H7 (cell line): ENCODE data around the gene ANKLE1. TPM values are rescaled to one million over a fixed set of nuclear protein-coding genes. Genes with fewer than 3 reads are reported as not detected.
A peak's percentile ranks its signal among the peaks of the same experiment; 100 is the strongest.

Experiments
- DNase-seq: peaks from one replicate; pipeline ENCODE4 v3.0.0; 2012
- H3K27me3 ChIP-seq: 2 replicates; pipeline ENCODE4 v1.6.0; 2011; ENCODE audit warnings: mild to moderate bottlenecking, low read length; ENCODE audit not compliant: control insufficient read depth, insufficient read depth
- H3K36me3 ChIP-seq: replicated peaks from 2 replicates; pipeline ENCODE4 v1.5.1; 2011; ENCODE audit warnings: low read length; ENCODE audit not compliant: control insufficient read depth, insufficient read depth
- H3K4me3 ChIP-seq: 2 replicates; pipeline ENCODE4 v1.5.1; 2011; ENCODE audit warnings: low read depth, mild to moderate bottlenecking, control low read depth, low read length, moderate library complexity; ENCODE audit not compliant: insufficient read depth
- total RNA-seq: library from RNA; depleted of rRNA; stranded (reverse); fragments of >200 nt; shearing (Covaris generic); gene quantifications from 2 replicates; pipeline ENCODE4 v1.2.3, GENCODE V29; 2014; rRNA removed

The ANKLE1 gene
- total RNA-seq, 1 experiment from 2014 or later, result 18.0 TPM

DNA sequence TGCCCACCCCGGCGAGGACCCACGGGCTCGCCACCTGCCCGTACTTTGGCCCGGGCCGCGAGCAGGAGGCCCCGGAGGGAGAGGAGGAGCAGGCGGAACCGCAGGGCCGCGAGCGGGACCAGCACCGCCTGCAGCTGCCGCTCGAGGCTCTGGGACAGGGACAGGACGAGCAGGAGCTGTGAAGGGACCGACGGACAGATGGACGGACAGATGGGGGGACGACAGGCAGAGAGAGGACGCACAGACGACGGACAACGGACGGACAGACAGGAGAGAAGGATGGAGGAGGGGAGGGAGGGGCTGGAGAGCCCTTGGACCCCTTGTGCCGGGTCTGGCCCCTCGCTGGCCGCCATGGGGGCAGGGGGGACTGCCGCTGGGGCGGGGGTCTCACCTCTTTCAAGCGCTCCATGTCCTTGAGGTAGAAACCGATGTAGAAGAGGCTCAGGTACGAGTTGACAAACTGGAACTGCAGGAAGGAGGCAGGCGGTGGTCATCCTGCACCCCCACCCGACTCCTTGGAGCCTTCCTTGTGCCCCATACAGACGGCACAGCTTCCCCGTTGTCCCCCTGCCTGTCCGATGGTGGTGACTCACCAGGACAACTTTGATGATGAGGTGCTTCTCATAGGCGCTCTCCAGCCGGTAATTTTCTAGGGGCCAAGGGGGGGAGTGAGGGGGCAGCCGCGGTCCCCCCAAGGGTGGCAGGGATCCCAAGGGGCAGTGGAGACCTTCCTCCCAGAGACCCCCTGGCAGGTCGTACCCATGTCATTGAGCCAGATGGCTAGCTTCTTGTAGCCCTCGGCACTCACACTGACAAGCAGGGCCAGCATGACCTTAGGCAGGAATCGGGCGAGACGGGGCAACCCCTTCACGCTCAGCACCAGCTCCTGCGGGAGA, 47.9 kb downstream of the ANKLE1 start:
- no peak overlapping the region for H3K4me3 ChIP-seq

GRCh38 chr19:17330262-17331044, 48.8 kb downstream of the ANKLE1 start:
- H3K27me3 ChIP-seq, result peaks cover 13% of the 10 kb centered on the region
- H3K4me3 ChIP-seq, result no peak overlapping the region
- DNase-seq, result no peak
- H3K36me3 ChIP-seq, result no peaks in the 10 kb centered on the region; the same call in 1 of the 2 replicates

More for the DNA sequence above, 47.9 kb downstream of the ANKLE1 start:
- Histone ChIP-seq H3K36me3 (no peaks in the 10 kb centered on the region; the same call in 1 of the 2 replicates), H3K27me3 (peaks cover 13% of the 10 kb centered on the region)
- DNase-seq, result no peak

DNA sequence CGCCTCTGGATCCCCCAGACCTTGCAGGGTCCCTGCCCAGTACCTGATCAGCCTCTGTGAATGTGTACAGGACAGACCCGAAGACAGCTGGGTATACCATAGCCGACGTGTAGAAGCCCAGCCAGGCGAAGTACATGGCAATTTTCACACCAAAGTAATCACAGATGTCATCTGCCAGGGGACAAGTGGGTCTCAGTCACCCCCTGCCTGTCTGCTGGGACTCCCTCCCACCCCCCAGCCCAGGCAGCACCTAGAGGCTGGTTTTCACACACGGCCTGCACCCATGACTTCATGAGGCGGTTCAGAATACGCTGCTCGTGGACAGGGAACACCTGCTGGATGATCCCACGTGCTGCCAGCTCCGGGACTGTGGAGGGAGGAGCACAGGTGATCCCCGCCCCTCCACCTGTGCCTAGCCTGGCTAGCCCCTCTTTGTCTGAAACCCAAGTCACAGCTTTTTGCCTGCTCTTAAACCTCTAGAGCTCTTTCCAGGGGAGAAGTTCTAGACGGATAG, 49.4 kb downstream of the ANKLE1 start:
- no peak for DNase-seq
- Histone ChIP-seq H3K4me3 (no peak overlapping the region), H3K36me3 (no peaks in the 10 kb centered on the region; the same call in 1 of the 2 replicates), H3K27me3 (peaks cover 13% of the 10 kb centered on the region)

- Histone ChIP-seq H3K36me3 (no peaks in the 10 kb centered on the region), H3K4me3 (no peak overlapping the region), H3K27me3 (peaks cover 13% of the 10 kb centered on the region)
- DNase-seq, result no peak
These were observed 50.6 kb downstream of the ANKLE1 start for GRCh38 chr19:17332360-17332676.

DNA sequence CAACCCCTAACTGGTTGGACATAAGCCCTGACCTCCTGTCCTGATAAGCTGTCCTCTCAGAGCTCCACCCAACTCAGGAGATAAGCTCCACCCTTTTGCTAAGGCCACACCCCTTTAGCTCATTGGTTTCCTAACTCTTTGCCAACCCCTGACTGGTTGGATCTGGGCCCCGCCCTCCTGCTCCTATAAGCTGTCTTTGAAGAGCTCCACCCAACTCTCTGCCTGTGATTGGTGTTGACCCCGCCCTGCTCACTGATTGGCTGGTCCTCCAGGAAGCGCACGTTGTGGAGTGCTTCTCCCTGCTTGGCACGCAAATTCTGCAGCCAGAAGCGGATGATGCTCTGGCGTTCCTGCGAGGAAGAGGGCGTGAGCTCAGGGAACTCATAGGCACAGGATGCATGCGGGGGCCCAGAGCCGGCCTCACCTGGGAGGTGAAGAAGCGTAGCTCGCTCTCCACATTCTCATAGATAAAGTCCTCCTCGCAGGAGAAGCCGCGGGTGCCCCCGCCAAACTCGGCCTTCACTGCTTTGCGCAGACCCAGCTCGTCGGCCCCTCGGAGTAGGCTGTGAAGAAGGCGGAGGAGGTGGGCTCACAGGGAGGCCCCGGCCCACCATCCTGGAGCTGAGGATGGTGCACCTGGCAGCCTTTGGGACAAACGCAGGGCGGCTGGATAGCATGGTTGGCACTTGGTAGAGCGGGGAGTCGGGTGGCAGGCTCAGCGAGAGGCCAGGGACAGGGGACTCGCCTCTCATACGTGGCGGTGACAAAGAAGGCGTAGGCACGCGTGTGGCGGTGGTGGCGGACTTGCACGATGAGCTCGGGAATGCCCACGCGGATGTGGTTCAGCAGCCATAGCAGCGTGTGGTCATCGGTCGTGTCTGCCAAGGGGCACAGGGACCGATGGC, 51.2 kb downstream of the ANKLE1 start:
- DNase-seq, result peak; percentile 92
- Histone ChIP-seq H3K27me3 (peaks cover 13% of the 10 kb centered on the region), H3K4me3 (no peak overlapping the region), H3K36me3 (no peaks in the 10 kb centered on the region)

- DNase-seq, result peak; percentile 89
- Histone ChIP-seq H3K27me3 (peaks cover 12% of the 10 kb centered on the region), H3K4me3 (peak overlapping the region; percentile 80), H3K36me3 (no peaks in the 10 kb centered on the region; the same call in 1 of the 2 replicates)
These were observed 52.1 kb downstream of the ANKLE1 start for GRCh38 chr19:17333611-17334413.

DNA sequence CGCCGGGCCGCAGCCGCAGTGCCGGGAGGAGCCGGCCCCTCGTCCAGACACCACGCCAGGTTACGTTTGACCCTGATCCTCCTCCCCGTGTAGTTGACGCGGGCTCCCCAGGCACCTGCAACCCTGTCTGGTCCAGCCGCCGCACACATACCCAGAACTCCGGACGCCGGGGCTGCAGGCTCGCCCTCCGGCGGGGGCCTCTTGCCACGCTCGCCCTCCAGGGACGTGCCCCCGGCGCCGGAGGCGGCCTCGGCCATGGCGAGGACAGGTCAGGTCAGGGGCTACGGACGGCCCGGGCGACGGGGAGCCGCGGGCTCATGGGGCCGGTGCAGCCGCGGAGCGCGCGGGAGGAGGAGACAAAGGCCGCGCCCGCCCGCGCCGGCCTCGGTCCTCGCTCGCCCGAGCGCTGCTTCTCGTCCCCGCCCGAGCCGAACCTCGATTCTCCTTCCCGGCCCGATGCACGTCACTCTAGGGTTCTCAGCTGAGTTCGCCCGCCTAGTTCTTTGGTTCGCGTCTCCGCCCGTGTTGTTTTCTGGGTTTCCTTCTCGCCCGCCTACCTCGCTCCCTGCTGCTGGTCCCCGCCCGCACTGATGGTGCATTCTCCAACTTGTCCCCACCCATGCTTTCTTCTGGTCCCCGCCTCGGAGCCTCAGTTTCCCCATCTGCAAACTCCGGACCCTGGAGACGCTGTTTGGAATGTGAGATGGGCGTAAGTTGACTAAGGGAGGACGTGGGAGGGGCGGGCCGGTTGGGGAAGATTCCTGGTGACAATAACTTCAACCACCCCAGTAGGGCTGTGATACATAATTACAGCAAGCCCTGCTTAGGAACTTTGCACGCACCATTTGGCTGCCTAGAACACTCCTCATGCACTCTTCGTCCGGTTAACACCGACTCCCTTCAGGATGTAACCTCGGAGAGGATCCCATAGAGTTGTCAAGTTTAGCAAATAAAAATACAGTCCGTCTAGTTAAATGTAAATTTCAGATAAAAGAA, 53.0 kb downstream of the ANKLE1 start, which contains the start of gene ANO8:
TSS of gene ANO8 (minus strand) at position 442 of the 996 bp plus-strand sequence. CDS start at position 257, 185 bp downstream.
- Histone ChIP-seq H3K27me3 (peaks cover 3% of the 10 kb centered on the region; the same call in 1 of the 2 replicates), H3K4me3 (peak within 1 kb of the TSS; percentile 80), H3K36me3 (no peaks in the 10 kb centered on the region; the same call in 1 of the 2 replicates)
- DNase-seq, result peak; percentile 95

DNA sequence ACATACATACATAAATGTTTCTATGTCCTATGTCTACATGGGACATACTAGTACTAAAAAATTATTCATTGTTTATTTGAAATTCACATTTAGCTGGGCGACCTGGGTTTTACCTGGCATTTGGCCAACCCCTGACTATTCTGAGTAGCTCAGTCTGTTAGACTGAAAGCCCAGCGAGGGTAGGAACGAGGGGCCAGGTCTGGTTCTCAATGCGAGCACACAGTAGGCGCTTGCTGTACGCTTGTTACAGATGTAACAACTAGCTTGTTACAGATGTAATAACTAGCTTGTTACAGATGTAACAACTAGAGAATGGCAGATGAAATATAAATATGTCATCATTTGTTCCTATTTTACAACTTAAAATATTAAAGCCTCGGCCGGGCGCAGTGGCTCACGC, 53.9 kb downstream of the ANKLE1 start:
- no peak for DNase-seq
- H3K4me3 ChIP-seq, result no peak overlapping the region
- no peaks in the 10 kb centered on the region; the same call in 1 of the 2 replicates for H3K27me3 ChIP-seq
- no peaks in the 10 kb centered on the region; the same call in 1 of the 2 replicates for H3K36me3 ChIP-seq

Other genes with a start within 250 kb of the ANKLE1 start
- gene HAUS8, start 206.4 kb upstream of the ANKLE1 start, total RNA-seq, result 10.4 and 15.5 TPM in 2 replicates
- 32.9 and 40.8 TPM in 2 replicates for gene MYO9B, start 206.1 kb upstream of the ANKLE1 start, total RNA-seq
- gene USE1, start 66.5 kb upstream of the ANKLE1 start, total RNA-seq, result 6.9 and 14.4 TPM in 2 replicates
- 13.0 and 18.3 TPM in 2 replicates for gene OCEL1, start 55.7 kb upstream of the ANKLE1 start, total RNA-seq
- 232 and 246 TPM in 2 replicates for gene NR2F6, start 36.0 kb upstream of the ANKLE1 start, total RNA-seq
- gene USHBP1, start 17.2 kb upstream of the ANKLE1 start, total RNA-seq, result 7.5 and 13.6 TPM in 2 replicates
- gene BABAM1, start 14.5 kb upstream of the ANKLE1 start, total RNA-seq, result 186 and 194 TPM in 2 replicates
- gene ABHD8, start 21.5 kb downstream of the ANKLE1 start, total RNA-seq, result 13.6 and 15.1 TPM in 2 replicates
- gene MRPL34, start 24.0 kb downstream of the ANKLE1 start, total RNA-seq, result 76.7 and 121 TPM in 2 replicates
- 32.8 and 50.8 TPM in 2 replicates for gene DDA1, start 27.7 kb downstream of the ANKLE1 start, total RNA-seq
- 6.9 and 7.5 TPM in 2 replicates for gene ANO8, start 53.0 kb downstream of the ANKLE1 start, total RNA-seq
- 63.0 and 64.9 TPM in 2 replicates for gene GTPBP3, start 55.7 kb downstream of the ANKLE1 start, total RNA-seq
- not detected in 2 replicates for gene PLVAP, start 95.4 kb downstream of the ANKLE1 start, total RNA-seq
- 0.42 and 1.5 TPM in 2 replicates for gene CCDC194, start 112.3 kb downstream of the ANKLE1 start, total RNA-seq
- gene BST2, start 123.7 kb downstream of the ANKLE1 start, total RNA-seq, result 203 and 204 TPM in 2 replicates
- 75.1 and 91.4 TPM in 2 replicates for gene MVB12A, start 138.1 kb downstream of the ANKLE1 start, total RNA-seq
- gene TMEM221, start 166.8 kb downstream of the ANKLE1 start, total RNA-seq, result not detected in 2 replicates
- gene NXNL1, start 179.0 kb downstream of the ANKLE1 start, total RNA-seq, result not detected in 2 replicates
- 5.3 and 8.6 TPM in 2 replicates for gene SLC27A1, start 188.6 kb downstream of the ANKLE1 start, total RNA-seq
- 71.0 and 73.6 TPM in 2 replicates for gene PGLS, start 229.7 kb downstream of the ANKLE1 start, total RNA-seq